GM19452 (cell line): Measurements from ENCODE around the gene L3MBTL3.
"Not testable (repeated sequence)": the region's sequence is repeated elsewhere in the genome, so short reads cannot be mapped to it uniquely, and the experiment has no call there.

Source experiments
- ATAC-seq: cut with Tn5 transposase; IDR thresholded peaks from one replicate; pipeline ENCODE4 v1.9.1; 2021; ENCODE audit not compliant: unreplicated experiment

Gene L3MBTL3

GRCh38 chr6:130070792-130071191 is 52.4 kb downstream of the L3MBTL3 start:
- no peak for ATAC-seq

- ATAC-seq = no peak
Measured at GRCh38 chr6:130075879-130076460, 57.6 kb downstream of the L3MBTL3 start.

GRCh38 chr6:130076512-130076911 is 58.1 kb downstream of the L3MBTL3 start:
- ATAC-seq = no peak

GRCh38 chr6:130090796-130091195 is 72.4 kb downstream of the L3MBTL3 start:
- ATAC-seq = no peak

- ATAC-seq = no peak
Measured at GRCh38 chr6:130093546-130093945, 75.2 kb downstream of the L3MBTL3 start.

- no peak for ATAC-seq
Measured at GRCh38 chr6:130098317-130098716, 79.9 kb downstream of the L3MBTL3 start.

GRCh38 chr6:130099119-130099518 is 80.7 kb downstream of the L3MBTL3 start:
- no peak for ATAC-seq

GRCh38 chr6:130105996-130106704 is 87.8 kb downstream of the L3MBTL3 start:
- ATAC-seq = peak; percentile 91

GRCh38 chr6:130107710-130108109 is 89.3 kb downstream of the L3MBTL3 start:
- ATAC-seq = no peak

GRCh38 chr6:130111031-130111430 is 92.7 kb downstream of the L3MBTL3 start:
- ATAC-seq = no peak

GRCh38 chr6:130113201-130113710 is 94.9 kb downstream of the L3MBTL3 start:
- ATAC-seq = no peak

- peak; percentile 83 for ATAC-seq
Measured at GRCh38 chr6:130115036-130115435, 96.7 kb downstream of the L3MBTL3 start.

GRCh38 chr6:130116273-130116672 is 97.9 kb downstream of the L3MBTL3 start:
- ATAC-seq = peak; percentile 62

GRCh38 chr6:130117187-130117701 is 98.9 kb downstream of the L3MBTL3 start:
- ATAC-seq = not testable (repeated sequence)

GRCh38 chr6:130118236-130118635 is 99.9 kb downstream of the L3MBTL3 start:
- no peak for ATAC-seq

- no peak for ATAC-seq
Measured at GRCh38 chr6:130119211-130119610, 100.8 kb downstream of the L3MBTL3 start.

- ATAC-seq = no peak
Measured at GRCh38 chr6:130120731-130121130, 102.3 kb downstream of the L3MBTL3 start.

- ATAC-seq = no peak
Measured at GRCh38 chr6:130122243-130122642, 103.9 kb downstream of the L3MBTL3 start.

- no peak for ATAC-seq
Measured at GRCh38 chr6:130127195-130127594, 108.8 kb downstream of the L3MBTL3 start.

- no peak for ATAC-seq
Measured at GRCh38 chr6:130128326-130128725, 109.9 kb downstream of the L3MBTL3 start.

GRCh38 chr6:130129762-130130246 is 111.4 kb downstream of the L3MBTL3 start:
- no peak for ATAC-seq

GRCh38 chr6:130132286-130132701 is 113.9 kb downstream of the L3MBTL3 start:
- peak; percentile 91 for ATAC-seq
